ENCODE data around the gene KRTAP22-2. TPM values are rescaled to one million over a fixed set of nuclear protein-coding genes. Genes with fewer than 3 reads are reported as not detected.

KRTAP22-2 gene
- total RNA-seq, 6 donors from 2014 or later = not detected

- Histone ChIP-seq H3K27me3 (no peaks in the 10 kb centered on the region), H3K9me3 (no peaks in the 10 kb centered on the region)
- no peak for ATAC-seq (ENCODE audit: low FRiP score in 2 of 2)
These were observed 22.6 kb downstream of the KRTAP22-2 start for GRCh38 chr21:30567617-30568016.

GRCh38 chr21:30563630-30564029, 26.6 kb downstream of the KRTAP22-2 start:
- Histone ChIP-seq H3K9me3 (no peaks in the 10 kb centered on the region), H3K4me3 (no peak overlapping the region), H3K4me1 (no peaks in the 10 kb centered on the region), H3K27me3 (no peaks in the 10 kb centered on the region), H3K27ac (no peak overlapping the region), H3K36me3 (no peaks in the 10 kb centered on the region)
- no peak for DNase-seq
- 81 to 85% methylated on average over 2 of the region's 2 CpGs for WGBS, 2 donors
- no peak for ATAC-seq (ENCODE audit: low FRiP score in 2 of 2)
- TF ChIP-seq EP300 (IDR thresholded peaks at IDR 0.05) = no peak
- no peak for TF ChIP-seq CTCF (IDR thresholded peaks at IDR 0.05)
- no peak for TF ChIP-seq POLR2A (IDR thresholded peaks at IDR 0.05)
- TF ChIP-seq POLR2AphosphoS5 (IDR thresholded peaks at IDR 0.05) = no peak

More at GRCh38 chr21:30567617-30568016, 22.6 kb downstream of the KRTAP22-2 start:
- Histone ChIP-seq H3K36me3 (no peaks in the 10 kb centered on the region), H3K4me1 (no peaks in the 10 kb centered on the region), H3K4me3 (no peak overlapping the region), H3K27ac (no peak overlapping the region)
- no peak for DNase-seq
- TF ChIP-seq EP300 (IDR thresholded peaks at IDR 0.05) (no peak), CTCF (IDR thresholded peaks at IDR 0.05) (no peak), POLR2AphosphoS5 (IDR thresholded peaks at IDR 0.05) (no peak), POLR2A (IDR thresholded peaks at IDR 0.05) (no peak)

- DNase-seq = no peak
- no peak overlapping the region for H3K4me3 ChIP-seq
- TF ChIP-seq EP300 (IDR thresholded peaks at IDR 0.05) = no peak
- no peak for TF ChIP-seq POLR2A (IDR thresholded peaks at IDR 0.05)
- TF ChIP-seq POLR2AphosphoS5 (IDR thresholded peaks at IDR 0.05) = no peak
- no peak for TF ChIP-seq CTCF (IDR thresholded peaks at IDR 0.05)
- H3K4me1 ChIP-seq = no peaks in the 10 kb centered on the region
- no peaks in the 10 kb centered on the region for H3K9me3 ChIP-seq
- 55 to 78% methylated on average over 6 of the region's 6 CpGs for WGBS, 2 donors
- ATAC-seq (ENCODE audit: low FRiP score in 2 of 2) = no peak
- H3K36me3 ChIP-seq = no peaks in the 10 kb centered on the region
- H3K27me3 ChIP-seq = no peaks in the 10 kb centered on the region
- no peak overlapping the region for H3K27ac ChIP-seq
These were observed 27.1 kb downstream of the KRTAP22-2 start for GRCh38 chr21:30563072-30563471.

- no peak overlapping the region for H3K4me3 ChIP-seq
- no peak overlapping the region for H3K27ac ChIP-seq
- ATAC-seq (ENCODE audit: low FRiP score in 2 of 2) (no peak), DNase-seq (no peak)
- 79 to 83% methylated on average over 2 of the region's 2 CpGs for WGBS, 2 donors
- no peaks in the 10 kb centered on the region for H3K36me3 ChIP-seq
- TF ChIP-seq CTCF (IDR thresholded peaks at IDR 0.05) = no peak
- no peak for TF ChIP-seq EP300 (IDR thresholded peaks at IDR 0.05)
- TF ChIP-seq POLR2A (IDR thresholded peaks at IDR 0.05) = no peak
- TF ChIP-seq POLR2AphosphoS5 (IDR thresholded peaks at IDR 0.05) = no peak
- H3K27me3 ChIP-seq = no peaks in the 10 kb centered on the region
- no peaks in the 10 kb centered on the region for H3K9me3 ChIP-seq
- H3K4me1 ChIP-seq = no peaks in the 10 kb centered on the region
These were observed 28.2 kb downstream of the KRTAP22-2 start for GRCh38 chr21:30561957-30562356.

- no peak for TF ChIP-seq CTCF (IDR thresholded peaks at IDR 0.05)
- no peak for TF ChIP-seq EP300 (IDR thresholded peaks at IDR 0.05)
- no peak for TF ChIP-seq POLR2AphosphoS5 (IDR thresholded peaks at IDR 0.05)
- no peak for TF ChIP-seq POLR2A (IDR thresholded peaks at IDR 0.05)
- Histone ChIP-seq H3K27me3 (no peaks in the 10 kb centered on the region), H3K27ac (no peak within 1 kb of the TSS), H3K4me1 (no peaks in the 10 kb centered on the region), H3K9me3 (no peaks in the 10 kb centered on the region), H3K36me3 (no peaks in the 10 kb centered on the region), H3K4me3 (no peak within 1 kb of the TSS)
- no peak for ATAC-seq (ENCODE audit: low FRiP score in 2 of 2)
- DNase-seq = no peak
- 71% methylated on average over 2 of the region's 2 CpGs for WGBS, 2 donors
These were observed 28.8 kb downstream of the KRTAP22-2 start, which contains the start of gene KRTAP19-7 for GRCh38 chr21:30561264-30561895. Gene KRTAP19-7, minus strand, starts transcription at chr21:30561314. Its CDS starts 25 bp downstream, at chr21:30561289.

Data from upper lobe of left lung (tissue), 6 donors.